ENCODE data around the gene FSIP2.

DNA sequence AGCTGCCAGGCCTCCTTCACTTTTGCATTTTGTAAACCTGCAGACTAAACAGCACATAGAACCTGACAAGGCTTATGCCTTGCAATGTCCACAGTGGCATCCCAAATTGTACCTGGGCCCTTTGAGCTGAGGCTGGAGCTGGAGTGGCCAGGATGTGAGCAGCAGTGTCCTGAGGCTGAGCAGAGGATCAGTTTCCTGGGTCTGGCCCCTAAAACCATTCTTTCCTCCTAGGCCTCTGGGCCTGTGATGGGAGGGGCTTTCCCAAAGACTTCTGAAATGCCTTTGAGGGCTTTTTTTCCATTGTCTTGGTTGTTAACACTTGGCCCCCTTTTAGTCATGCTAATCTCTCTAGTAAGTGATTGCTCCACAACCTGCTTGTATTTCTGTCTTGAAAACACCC, 32.8 kb downstream of the FSIP2 start:
- TF ChIP-seq CTCF (IDR thresholded peaks at IDR 0.05; ENCODE audit: poor library complexity) (no peak), EZH2 (IDR thresholded peaks at IDR 0.05; ENCODE audit: borderline replicate concordance) (no peak), EZH2phosphoT487 (IDR thresholded peaks at IDR 0.05; ENCODE audit: low read depth, severe bottlenecking, unreplicated experiment) (no peak)
